Gastroesophageal sphincter (tissue), 4 donors: Measurements from ENCODE around the gene CHST11. TPM values are rescaled to one million over a fixed set of nuclear protein-coding genes. Genes with fewer than 3 reads are reported as not detected.

ENCODE experiments used
- ATAC-seq: fragments of 150-250 bp; one replicate; pipeline ENCODE4 v1.9.1; 2016; ENCODE audit warnings: mild to moderate bottlenecking, moderate library complexity
- H3K27ac ChIP-seq, 4 donors: fragments of 200-600 bp; sonication (generic) in 3 of 4; 1 replicate in 3 of 4; 2 replicates in 1 of 4; pipeline ENCODE4 v1.5.1; 2016 to 2019
- H3K27me3 ChIP-seq: fragments of 200-600 bp; sonication (generic); one replicate; pipeline ENCODE4 v1.5.1; 2019
- H3K36me3 ChIP-seq, 2 donors: fragments of 200-600 bp; sonication (generic); one replicate each; pipeline ENCODE4 v1.5.1; 2019; ENCODE audit warnings: control low read depth in 1 of 2
- H3K4me1 ChIP-seq, 3 donors: fragments of 200-600 bp; sonication (generic); 1 replicate in 2 of 3; 2 replicates in 1 of 3; pipeline ENCODE4 v1.5.1; 2016 to 2019; ENCODE audit warnings: control low read depth in 2 of 3
- H3K4me3 ChIP-seq, 2 donors: fragments of 200-600 bp; sonication (generic); one replicate each; pipeline ENCODE4 v1.5.1; 2019; ENCODE audit warnings: mild to moderate bottlenecking in 1 of 2, moderate library complexity in 1 of 2
- H3K9me3 ChIP-seq, 3 donors: fragments of 200-600 bp; sonication (generic); one replicate each; pipeline ENCODE4 v1.5.1; 2017 to 2019; ENCODE audit warnings: control low read depth in 2 of 3
- CTCF ChIP-seq, 4 experiments: fragments of 200-600 bp in 2 of 4; fragments of 450-650 bp in 2 of 4; sonication (generic) in 1 of 4; IDR thresholded peaks; one replicate each; pipeline ENCODE4 v1.5.1; 2017 to 2019; ENCODE audit warnings: antibody characterized with exemption in 4 of 4, mild to moderate bottlenecking in 2 of 4, moderate library complexity in 2 of 4
- EP300 ChIP-seq: sonication (generic); formaldehyde crosslinking; IDR thresholded peaks from one replicate; pipeline ENCODE4 v1.6.1; 2017; ENCODE audit warnings: antibody characterized with exemption, mild to moderate bottlenecking
- POLR2A ChIP-seq, 2 donors: fragments of 450-650 bp; IDR thresholded peaks; one replicate each; pipeline ENCODE4 v1.6.1; 2017; ENCODE audit warnings: antibody characterized with exemption in 2 of 2, mild to moderate bottlenecking in 2 of 2, moderate library complexity in 1 of 2
- POLR2AphosphoS5 ChIP-seq: sonication (generic); formaldehyde crosslinking; IDR thresholded peaks from one replicate; pipeline ENCODE4 v1.6.1; 2017; ENCODE audit warnings: antibody characterized with exemption
- WGBS, 2 donors: methylation state at CpG; one replicate each; pipeline ENCODE4 v1.1.5; 2018; ENCODE audit warnings: low coverage in 1 of 2; 5-methylcytosine and 5-hydroxymethylcytosine counted together
- total RNA-seq, 4 donors: library from RNA; depleted of rRNA; stranded (reverse); fragments of >200 nt; gene quantifications; one replicate each; pipeline ENCODE4 v1.1.0, GENCODE V29; 2016

The CHST11 gene
- total RNA-seq, 4 donors from 2014 or later = 4.3 to 15.6 (median 11.0) TPM

GRCh38 chr12:104635607-104636343 lies 179.0 kb downstream of the CHST11 start:
- no peaks in the 10 kb centered on the region for H3K9me3 ChIP-seq
- H3K36me3 ChIP-seq = no peaks in the 10 kb centered on the region
- H3K4me1 ChIP-seq = peaks cover 0 to 6% (median 0%) of the 10 kb centered on the region in 3 donors
- no peaks in the 10 kb centered on the region for H3K27me3 ChIP-seq
- no peak for TF ChIP-seq EP300
- no peak for TF ChIP-seq CTCF (IDR thresholded peaks at IDR 0.05)
- TF ChIP-seq POLR2AphosphoS5 = no peak
- no peak for TF ChIP-seq POLR2A (IDR thresholded peaks at IDR 0.05)
- ATAC-seq = no peak
- H3K4me3 ChIP-seq = no peak overlapping the region
- no peak overlapping the region for H3K27ac ChIP-seq
- 93 to 100% methylated on average over 2 to 3 of the region's 6 CpGs for WGBS, 2 donors

DNA sequence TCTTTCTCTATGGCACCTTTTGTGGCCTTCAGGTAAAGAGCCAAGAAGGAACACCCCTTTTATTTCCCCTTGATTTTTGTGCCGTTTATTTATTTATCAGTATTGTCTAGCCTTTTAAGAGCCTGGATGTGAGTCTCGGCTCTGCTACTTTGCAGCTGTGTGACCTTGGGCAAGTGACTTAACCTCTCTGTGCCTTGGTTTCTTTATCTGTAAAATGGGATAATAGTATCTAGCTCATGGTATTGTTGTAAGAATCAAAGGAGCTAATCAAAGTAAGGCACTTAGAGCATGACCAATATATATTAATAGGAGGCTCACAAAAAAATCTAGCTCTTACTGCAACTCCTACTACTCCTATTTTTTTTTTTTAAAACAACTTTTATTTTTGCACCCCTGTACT lies 179.7 kb downstream of the CHST11 start:
- no peak overlapping the region for H3K27ac ChIP-seq
- no peaks in the 10 kb centered on the region for H3K36me3 ChIP-seq
- 96% methylated on average over 2 of the region's 2 CpGs; no CpG with 5 or more reads in 1 of the 2 donors for WGBS, 2 donors
- TF ChIP-seq CTCF (IDR thresholded peaks at IDR 0.05) (no peak), EP300 (no peak), POLR2AphosphoS5 (no peak), POLR2A (IDR thresholded peaks at IDR 0.05) (no peak)
- H3K9me3 ChIP-seq = no peaks in the 10 kb centered on the region
- H3K4me3 ChIP-seq = no peak overlapping the region
- no peak for ATAC-seq
- H3K4me1 ChIP-seq = peaks cover 0 to 6% (median 0%) of the 10 kb centered on the region in 3 donors
- H3K27me3 ChIP-seq = no peaks in the 10 kb centered on the region

- Histone ChIP-seq H3K9me3 (no peaks in the 10 kb centered on the region), H3K27me3 (no peaks in the 10 kb centered on the region), H3K4me1 (peaks cover 0 to 4% (median 0%) of the 10 kb centered on the region in 3 donors), H3K4me3 (no peak overlapping the region), H3K36me3 (no peaks in the 10 kb centered on the region), H3K27ac (no peak overlapping the region)
- WGBS, 2 donors = 60 to 79% methylated on average over 1 to 2 of the region's 6 CpGs
- no peak for ATAC-seq
- TF ChIP-seq EP300 = no peak
- TF ChIP-seq POLR2AphosphoS5 = no peak
- no peak for TF ChIP-seq CTCF (IDR thresholded peaks at IDR 0.05)
- no peak for TF ChIP-seq POLR2A (IDR thresholded peaks at IDR 0.05)
Observed at GRCh38 chr12:104637604-104638003, 180.9 kb downstream of the CHST11 start.

DNA sequence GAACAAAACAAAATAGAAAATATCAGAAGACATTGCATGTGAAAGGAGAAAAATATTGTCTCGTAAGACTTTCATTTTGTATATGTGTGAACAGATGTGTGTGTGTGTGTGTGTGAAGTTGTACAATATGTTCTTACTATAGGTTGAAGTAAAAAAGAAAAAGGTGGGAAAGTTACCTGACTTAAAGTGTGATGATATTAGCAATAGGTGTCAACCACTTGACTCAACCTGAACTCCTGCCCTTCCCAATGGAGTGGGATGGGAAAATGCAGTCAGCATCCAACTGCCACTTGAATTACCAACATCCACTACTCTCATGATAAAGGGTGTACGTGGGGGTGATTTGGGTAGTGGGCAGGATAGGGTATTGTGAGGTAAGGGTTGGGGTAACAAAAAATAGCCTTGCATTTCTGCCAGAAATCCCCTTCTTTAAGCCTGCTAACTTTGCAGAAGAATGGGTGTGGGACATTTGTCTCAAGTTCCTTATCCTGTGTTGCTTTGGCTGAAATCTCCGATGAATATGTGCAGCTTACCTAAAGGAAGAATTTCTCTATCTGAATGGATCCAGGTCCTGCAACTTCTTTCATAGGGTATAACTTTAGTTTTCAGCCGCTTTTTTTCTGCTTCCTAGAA lies 181.6 kb downstream of the CHST11 start:
- Histone ChIP-seq H3K27ac (no peak overlapping the region), H3K4me1 (no peaks in the 10 kb centered on the region), H3K4me3 (no peak overlapping the region), H3K36me3 (no peaks in the 10 kb centered on the region), H3K9me3 (no peaks in the 10 kb centered on the region), H3K27me3 (no peaks in the 10 kb centered on the region)
- WGBS, 2 donors = 88 to 100% methylated on average over 4 of the region's 4 CpGs
- TF ChIP-seq POLR2AphosphoS5 = no peak
- no peak for TF ChIP-seq EP300
- TF ChIP-seq POLR2A (IDR thresholded peaks at IDR 0.05) = no peak
- TF ChIP-seq CTCF (IDR thresholded peaks at IDR 0.05) = no peak
- ATAC-seq = no peak

DNA sequence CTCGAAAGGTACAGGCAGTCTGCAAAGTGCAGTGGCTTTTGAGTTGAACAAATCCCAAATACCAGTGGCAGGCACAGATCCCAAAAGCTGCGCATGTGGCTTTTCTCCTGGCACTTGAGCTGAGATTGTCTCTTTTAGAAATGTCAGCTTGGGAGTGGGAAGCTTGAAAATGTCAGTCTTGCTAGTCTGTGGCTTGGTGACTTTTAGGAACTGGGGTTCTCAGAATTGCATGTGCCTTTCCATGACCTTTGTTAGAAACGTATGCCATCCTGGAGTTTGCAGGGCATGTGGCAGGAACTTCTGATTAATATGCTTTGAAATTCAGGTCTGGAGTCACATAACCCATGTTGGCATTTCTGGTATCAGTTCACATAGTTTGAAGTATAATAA lies 182.1 kb downstream of the CHST11 start:
- TF ChIP-seq POLR2AphosphoS5 (no peak), CTCF (IDR thresholded peaks at IDR 0.05) (no peak), POLR2A (IDR thresholded peaks at IDR 0.05) (no peak), EP300 (no peak)
- no peak overlapping the region for H3K27ac ChIP-seq
- H3K27me3 ChIP-seq = no peaks in the 10 kb centered on the region
- no peaks in the 10 kb centered on the region for H3K9me3 ChIP-seq
- no peaks in the 10 kb centered on the region for H3K4me1 ChIP-seq
- ATAC-seq = no peak
- H3K4me3 ChIP-seq = no peak overlapping the region
- 66 to 93% methylated on average over 2 to 3 of the region's 3 CpGs for WGBS, 2 donors
- H3K36me3 ChIP-seq = no peaks in the 10 kb centered on the region
